Muscle of leg (tissue), 11 donors: ENCODE measurements around the gene DKK3. TPM values are rescaled to one million over a fixed set of nuclear protein-coding genes. Genes with fewer than 3 reads are reported as not detected.

Source experiments
- DNase-seq: peaks from one replicate; pipeline ENCODE4 v3.0.0; 2013
- H3K27ac ChIP-seq: one replicate; pipeline ENCODE4 v1.5.1; 2013; ENCODE audit warnings: mild to moderate bottlenecking, low read length, control low read depth
- H3K27me3 ChIP-seq: one replicate; pipeline ENCODE4 v1.6.1; 2013; ENCODE audit warnings: low read length; ENCODE audit not compliant: control insufficient read depth, insufficient read depth
- H3K36me3 ChIP-seq: one replicate; pipeline ENCODE4 v1.6.1; 2013; ENCODE audit warnings: low read length; ENCODE audit not compliant: control insufficient read depth, insufficient read depth
- H3K4me1 ChIP-seq: one replicate; pipeline ENCODE4 v1.6.1; 2013; ENCODE audit warnings: low read length; ENCODE audit not compliant: control insufficient read depth, insufficient read depth
- H3K4me3 ChIP-seq: one replicate; pipeline ENCODE4 v1.5.1; 2013; ENCODE audit warnings: low read length, control low read depth
- H3K9me3 ChIP-seq: replicated peaks from 2 replicates; pipeline ENCODE4 v1.6.1; 2013; ENCODE audit warnings: low read depth, low read length; ENCODE audit not compliant: control insufficient read depth
- WGBS: methylation state at CpG from one replicate; pipeline ENCODE4 v1.1.5; 2013; ENCODE audit warnings: missing lambda C conversion rate; ENCODE audit not compliant: insufficient coverage; 5-methylcytosine and 5-hydroxymethylcytosine counted together
- polyA plus RNA-seq, 8 donors: library from polyadenylated mRNA; unstranded; fragments of 120-200 nt; gene quantifications; one replicate each; pipeline versions ENCODE4 v1.2.1 to v1.2.3, GENCODE V29; 2013; ENCODE audit warnings: inconsistent platforms in 1 of 8, low replicate concordance in 1 of 8; ENCODE audit not compliant: insufficient read length in 8 of 8, insufficient read depth in 1 of 8
- total RNA-seq: library from RNA; stranded (reverse); fragments of 120-200 nt; gene quantifications from one replicate; pipeline ENCODE4 v1.2.4, GENCODE V29; 2013

The DKK3 gene
- total and polyA plus RNA-seq, 9 donors, result 53.3 to 128 (median 81.9) TPM

- no peak overlapping the region for H3K4me3 ChIP-seq
- no peak overlapping the region for H3K27ac ChIP-seq
- no peaks in the 10 kb centered on the region for H3K9me3 ChIP-seq
- no peaks in the 10 kb centered on the region for H3K36me3 ChIP-seq
- 20% methylated on average over 1 of the region's 4 CpGs for WGBS
- H3K27me3 ChIP-seq, result no peaks in the 10 kb centered on the region
- DNase-seq, result no peak
- H3K4me1 ChIP-seq, result no peaks in the 10 kb centered on the region
Measured at GRCh38 chr11:12031856-12032544, 23.6 kb upstream of the DKK3 start.

- WGBS, result 84% methylated on average over 3 of the region's 5 CpGs
- Histone ChIP-seq H3K27ac (no peak overlapping the region), H3K27me3 (no peaks in the 10 kb centered on the region), H3K36me3 (no peaks in the 10 kb centered on the region), H3K4me1 (no peaks in the 10 kb centered on the region), H3K9me3 (no peaks in the 10 kb centered on the region), H3K4me3 (no peak overlapping the region)
- DNase-seq, result no peak
Measured at GRCh38 chr11:12029738-12030363, 21.4 kb upstream of the DKK3 start.

- WGBS, result 86% methylated on average over 2 of the region's 2 CpGs
- Histone ChIP-seq H3K27ac (no peak overlapping the region), H3K27me3 (no peaks in the 10 kb centered on the region), H3K36me3 (no peaks in the 10 kb centered on the region), H3K4me1 (no peaks in the 10 kb centered on the region), H3K4me3 (no peak overlapping the region), H3K9me3 (peaks cover 2% of the 10 kb centered on the region)
- no peak for DNase-seq
Measured at GRCh38 chr11:12029119-12029518, 20.7 kb upstream of the DKK3 start.

- Histone ChIP-seq H3K4me3 (no peak overlapping the region), H3K36me3 (no peaks in the 10 kb centered on the region), H3K4me1 (no peaks in the 10 kb centered on the region), H3K27ac (no peak overlapping the region), H3K27me3 (no peaks in the 10 kb centered on the region), H3K9me3 (peaks cover 2% of the 10 kb centered on the region)
- no CpG with 5 or more reads among the region's 2 CpGs for WGBS
- no peak for DNase-seq
Measured at GRCh38 chr11:12028303-12028702, 19.9 kb upstream of the DKK3 start.

- WGBS, result 100% methylated on average over 1 of the region's 4 CpGs
- H3K4me3 ChIP-seq, result no peak overlapping the region
- no peaks in the 10 kb centered on the region for H3K4me1 ChIP-seq
- peaks cover 2% of the 10 kb centered on the region for H3K9me3 ChIP-seq
- H3K36me3 ChIP-seq, result no peaks in the 10 kb centered on the region
- H3K27me3 ChIP-seq, result no peaks in the 10 kb centered on the region
- H3K27ac ChIP-seq, result no peak overlapping the region
- DNase-seq, result no peak
Measured at GRCh38 chr11:12026331-12027211, 18.1 kb upstream of the DKK3 start.

- WGBS, result no CpG with 5 or more reads among the region's 4 CpGs
- H3K36me3 ChIP-seq, result no peaks in the 10 kb centered on the region
Measured at GRCh38 chr11:12024254-12024926, 16.0 kb upstream of the DKK3 start.

GRCh38 chr11:12023015-12023414 is 14.6 kb upstream of the DKK3 start:
- H3K9me3 ChIP-seq, result peaks cover 2% of the 10 kb centered on the region
- H3K4me3 ChIP-seq, result no peak overlapping the region
- WGBS, result 100% methylated on average over 1 of the region's 1 CpG
- H3K27me3 ChIP-seq, result no peaks in the 10 kb centered on the region
- no peaks in the 10 kb centered on the region for H3K36me3 ChIP-seq
- no peak for DNase-seq
- H3K4me1 ChIP-seq, result peaks cover 11% of the 10 kb centered on the region
- no peak overlapping the region for H3K27ac ChIP-seq

More at GRCh38 chr11:12024254-12024926, 16.0 kb upstream of the DKK3 start:
- Histone ChIP-seq H3K27me3 (no peaks in the 10 kb centered on the region), H3K27ac (no peak overlapping the region), H3K4me3 (no peak overlapping the region), H3K4me1 (peaks cover 2% of the 10 kb centered on the region), H3K9me3 (peaks cover 2% of the 10 kb centered on the region)
- no peak for DNase-seq

GRCh38 chr11:12020546-12020945 is 12.1 kb upstream of the DKK3 start:
- H3K4me3 ChIP-seq, result no peak overlapping the region
- H3K27ac ChIP-seq, result no peak overlapping the region
- 86% methylated on average over 2 of the region's 2 CpGs for WGBS
- H3K36me3 ChIP-seq, result no peaks in the 10 kb centered on the region
- peaks cover 2% of the 10 kb centered on the region for H3K9me3 ChIP-seq
- H3K4me1 ChIP-seq, result peaks cover 19% of the 10 kb centered on the region
- DNase-seq, result no peak
- no peaks in the 10 kb centered on the region for H3K27me3 ChIP-seq

- Histone ChIP-seq H3K27ac (peak overlapping the region; percentile 53), H3K36me3 (no peaks in the 10 kb centered on the region), H3K9me3 (peaks cover 2% of the 10 kb centered on the region), H3K4me1 (peaks cover 19% of the 10 kb centered on the region), H3K4me3 (no peak overlapping the region), H3K27me3 (no peaks in the 10 kb centered on the region)
- no peak for DNase-seq
- WGBS, result no CpG with 5 or more reads among the region's 3 CpGs
Measured at GRCh38 chr11:12019866-12020416, 11.5 kb upstream of the DKK3 start.
